GM12874 (cell line): ENCODE data around the gene ASNSD1.

Experiments
- TF ChIP-seq, protein P1 (sequence below): IDR thresholded peaks from 2 replicates; pipeline ENCODE4 v1.5.1; 2011; ENCODE audit warnings: low read depth, mild to moderate bottlenecking, control low read depth, low read length, moderate library complexity; ENCODE audit not compliant: insufficient read depth

ASNSD1 gene

DNA sequence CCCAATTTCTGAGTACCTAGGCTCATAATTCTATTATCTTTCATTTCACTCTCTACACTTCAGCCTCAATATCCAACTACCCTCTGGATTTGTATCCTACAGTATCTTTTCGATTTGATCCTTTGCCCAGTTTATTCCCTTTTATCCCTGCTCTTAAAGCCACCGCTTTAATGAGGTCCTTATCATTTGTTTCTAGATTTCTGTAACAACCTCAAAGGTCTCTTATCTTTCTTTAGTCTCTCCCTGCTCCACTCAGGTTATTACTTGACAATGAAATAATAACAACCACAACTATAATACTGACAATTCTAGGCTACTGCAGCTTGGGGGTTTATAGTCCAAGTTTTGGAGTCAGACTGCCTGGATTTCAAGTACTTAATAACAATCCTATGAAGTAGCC, 25.9 kb upstream of the ASNSD1 start:
- TF ChIP-seq, protein P1, sequence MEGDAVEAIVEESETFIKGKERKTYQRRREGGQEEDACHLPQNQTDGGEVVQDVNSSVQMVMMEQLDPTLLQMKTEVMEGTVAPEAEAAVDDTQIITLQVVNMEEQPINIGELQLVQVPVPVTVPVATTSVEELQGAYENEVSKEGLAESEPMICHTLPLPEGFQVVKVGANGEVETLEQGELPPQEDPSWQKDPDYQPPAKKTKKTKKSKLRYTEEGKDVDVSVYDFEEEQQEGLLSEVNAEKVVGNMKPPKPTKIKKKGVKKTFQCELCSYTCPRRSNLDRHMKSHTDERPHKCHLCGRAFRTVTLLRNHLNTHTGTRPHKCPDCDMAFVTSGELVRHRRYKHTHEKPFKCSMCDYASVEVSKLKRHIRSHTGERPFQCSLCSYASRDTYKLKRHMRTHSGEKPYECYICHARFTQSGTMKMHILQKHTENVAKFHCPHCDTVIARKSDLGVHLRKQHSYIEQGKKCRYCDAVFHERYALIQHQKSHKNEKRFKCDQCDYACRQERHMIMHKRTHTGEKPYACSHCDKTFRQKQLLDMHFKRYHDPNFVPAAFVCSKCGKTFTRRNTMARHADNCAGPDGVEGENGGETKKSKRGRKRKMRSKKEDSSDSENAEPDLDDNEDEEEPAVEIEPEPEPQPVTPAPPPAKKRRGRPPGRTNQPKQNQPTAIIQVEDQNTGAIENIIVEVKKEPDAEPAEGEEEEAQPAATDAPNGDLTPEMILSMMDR: no peak

- TF ChIP-seq, protein P1: no peak
These were observed 22.8 kb upstream of the ASNSD1 start for GRCh38 chr2:189638301-189639006.

- TF ChIP-seq, protein P1: no peak
These were observed 22.2 kb upstream of the ASNSD1 start for GRCh38 chr2:189639007-189639609.

- TF ChIP-seq, protein P1: no peak
These were observed 20.3 kb upstream of the ASNSD1 start for GRCh38 chr2:189641002-189641401.

DNA sequence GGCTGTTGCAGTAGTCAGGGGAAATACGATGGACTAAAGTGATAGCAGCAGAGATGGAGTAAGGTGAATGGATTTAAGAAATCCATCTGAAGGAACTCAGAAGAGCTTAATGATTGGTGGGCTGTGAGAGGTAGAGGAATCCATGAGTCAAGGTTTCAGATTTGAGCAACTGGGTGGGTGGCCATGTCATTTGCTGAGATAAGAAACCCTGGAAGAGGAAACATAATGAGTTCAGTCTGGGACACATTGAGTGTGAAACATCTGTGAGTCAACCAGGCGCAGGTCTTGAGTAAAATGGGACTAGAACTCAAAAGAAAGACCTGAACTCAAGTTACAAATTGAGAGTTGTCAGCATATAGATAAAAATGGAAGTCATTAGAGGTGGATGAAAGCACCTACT, 19.7 kb upstream of the ASNSD1 start:
- TF ChIP-seq, protein P1: no peak

DNA sequence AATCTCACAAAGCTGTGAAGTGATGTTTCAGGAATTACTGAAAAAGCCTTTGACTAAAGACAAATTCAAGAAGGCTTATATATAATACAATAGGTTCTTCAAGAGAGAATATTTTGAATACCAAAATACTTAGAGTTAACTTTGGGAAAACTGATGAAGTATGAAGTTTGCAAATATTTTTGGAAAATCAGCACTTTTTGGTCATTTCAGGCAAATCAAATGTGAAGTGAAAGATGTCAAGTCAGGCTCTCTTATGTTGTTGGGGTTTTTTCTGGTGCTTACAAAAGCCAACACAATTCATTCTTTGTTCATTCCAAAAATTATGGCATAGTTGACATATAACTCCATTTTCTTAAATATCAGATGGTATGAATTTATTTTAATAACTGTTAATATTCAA, 14.7 kb upstream of the ASNSD1 start:
- TF ChIP-seq, protein P1: no peak

DNA sequence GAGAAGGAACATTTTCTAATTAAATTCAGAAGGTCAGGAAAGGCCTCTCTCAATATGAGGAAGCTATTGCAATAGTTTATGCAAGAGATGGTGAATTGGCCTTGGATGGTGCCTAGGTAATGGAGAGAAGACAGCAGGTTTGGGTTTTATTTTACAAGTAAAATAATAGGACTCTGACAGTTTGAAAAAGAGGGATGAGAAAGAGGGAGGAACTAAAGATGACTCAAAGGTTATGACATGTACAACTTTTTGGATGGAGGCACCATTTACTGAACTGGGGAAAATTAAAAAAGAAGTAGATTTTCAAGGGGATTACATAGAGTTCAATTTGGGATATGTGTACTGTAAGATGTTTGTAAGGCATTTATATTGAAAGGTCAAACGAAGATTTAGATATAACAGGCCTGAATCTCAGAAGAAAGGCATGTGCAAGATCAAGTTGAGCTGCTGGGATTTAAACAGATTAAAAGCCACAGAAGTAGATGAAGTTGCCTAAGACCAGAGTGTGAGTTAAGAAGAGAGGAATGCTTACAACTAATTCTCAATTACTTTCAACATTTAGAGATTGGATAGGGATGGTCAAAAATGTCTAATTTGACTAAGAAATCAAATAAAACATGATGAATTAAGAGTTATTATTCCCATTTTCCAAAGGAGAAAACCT, 12.3 kb upstream of the ASNSD1 start:
- TF ChIP-seq, protein P1: no peak
